H1 (cell line): ENCODE measurements around the gene SLC15A1. TPM values are rescaled to one million over a fixed set of nuclear protein-coding genes. Genes with fewer than 3 reads are reported as not detected.

Experiments used
- CTCF ChIA-PET: fragments of 300-600 bp; sonication (Branson Sonifier 250); formaldehyde crosslinking; loops from one replicate; lab custom pipeline; 2021; ENCODE audit not compliant: partially characterized antibody; lab: Charles Lee
- POLR2A ChIA-PET: fragments of 300-600 bp; sonication (Branson Sonifier 250); formaldehyde crosslinking; loops from one replicate; lab custom pipeline; 2021; ENCODE audit warnings: inconsistent platforms; ENCODE audit not compliant: partially characterized antibody; lab: Charles Lee
- DNase-seq, 2 experiments: peaks; one replicate each; pipeline versions ENCODE4 v3.0.0 to v3.0.0-alpha.2; 2010 to 2022; ENCODE audit warnings: low spot score in 2 of 2, low read depth in 1 of 2, mixed read lengths in 1 of 2
- FAIRE-seq: peaks from 2 replicates; lab custom pipeline; 2011; peaks lifted over from hg19 to GRCh38; lab: Jason Lieb, UNC
- H2AFZ ChIP-seq: 2 replicates; pipeline ENCODE4 v1.8.1; 2012; ENCODE audit warnings: low read length, inconsistent platforms
- H2AK5ac ChIP-seq: 2 replicates; pipeline ENCODE4 v1.6.1; 2013; ENCODE audit warnings: low read depth, low read length
- H2BK120ac ChIP-seq: replicated peaks from 2 replicates; pipeline ENCODE3; 2013; ENCODE audit warnings: low read depth, low read length, inconsistent platforms
- H2BK12ac ChIP-seq: 2 replicates; pipeline ENCODE4 v1.6.1; 2013; ENCODE audit warnings: low read depth, low read length
- H2BK15ac ChIP-seq: 2 replicates; pipeline ENCODE4 v1.6.1; 2013; ENCODE audit warnings: low read length
- H2BK20ac ChIP-seq: 2 replicates; pipeline ENCODE4 v1.6.1; 2013; ENCODE audit warnings: low read length
- H2BK5ac ChIP-seq: 2 replicates; pipeline ENCODE4 v1.6.1; 2013; ENCODE audit warnings: low read depth, low read length
- H3K14ac ChIP-seq: 2 replicates; pipeline ENCODE4 v1.6.1; 2013; ENCODE audit warnings: inconsistent platforms; ENCODE audit not compliant: insufficient read length
- H3K18ac ChIP-seq: 2 replicates; pipeline ENCODE4 v1.6.1; 2013; ENCODE audit warnings: low read length; ENCODE audit errors: extremely low read depth
- H3K23ac ChIP-seq: 2 replicates; pipeline ENCODE4 v1.6.1; 2013; ENCODE audit warnings: inconsistent platforms; ENCODE audit not compliant: insufficient read length
- H3K23me2 ChIP-seq: 2 replicates; pipeline ENCODE4 v1.6.1; 2013; ENCODE audit warnings: low read depth, low read length
- H3K27ac ChIP-seq: 2 replicates; pipeline ENCODE4 v1.6.1; 2011; ENCODE audit warnings: low read depth, low read length, inconsistent platforms
- H3K27me3 ChIP-seq, 4 experiments: replicated peaks in 1 of 4; 1 replicate in 1 of 4; 2 replicates in 3 of 4; pipeline versions ENCODE4 v1.6.1 to v1.8.1; 2011 to 2013; ENCODE audit warnings: low read length in 3 of 4, mild to moderate bottlenecking in 3 of 4, inconsistent platforms in 2 of 4, mixed read lengths in 2 of 4, moderate library complexity in 1 of 4; ENCODE audit not compliant: control insufficient read depth in 3 of 4, insufficient read depth in 3 of 4; ENCODE audit errors: extremely low read depth in 1 of 4
- H3K36me3 ChIP-seq, 4 experiments: 2 replicates each; pipeline versions ENCODE4 v1.6.1 to v1.8.1; 2011 to 2013; ENCODE audit warnings: mild to moderate bottlenecking in 4 of 4, low read length in 3 of 4, moderate library complexity in 2 of 4, control low read depth in 1 of 4, inconsistent platforms in 1 of 4; ENCODE audit not compliant: insufficient read depth in 4 of 4, control insufficient read depth in 2 of 4
- H3K4ac ChIP-seq: replicated peaks from 2 replicates; pipeline ENCODE3; 2013; ENCODE audit warnings: low read length, low read depth, mixed read lengths, inconsistent platforms; ENCODE audit not compliant: insufficient read length
- H3K4me1 ChIP-seq, 4 experiments: replicated peaks in 1 of 4; 1 replicate in 1 of 4; 2 replicates in 3 of 4; pipeline versions ENCODE4 v1.6.1 to v1.8.1; 2011 to 2013; ENCODE audit warnings: low read length in 3 of 4, inconsistent platforms in 2 of 4, mixed read lengths in 1 of 4; ENCODE audit not compliant: insufficient read depth in 4 of 4, control insufficient read depth in 3 of 4
- H3K4me2 ChIP-seq, 2 experiments: 2 replicates each; pipeline versions ENCODE4 v1.6.1 to v1.8.1; 2011 to 2013; ENCODE audit warnings: low read depth in 2 of 2, low read length in 2 of 2, control low read depth in 1 of 2, inconsistent platforms in 1 of 2, mild to moderate bottlenecking in 1 of 2; ENCODE audit not compliant: insufficient read depth in 1 of 2
- H3K4me3 ChIP-seq, 4 experiments: fragments of 200-600, 300-600 bp in 1 of 4; sonication (generic), shearing (Covaris generic), sonication (Bioruptor Twin) in 1 of 4; 2 replicates each; pipeline versions ENCODE4 v1.5.1 to v1.8.1; 2011 to 2016; ENCODE audit warnings: low read length in 4 of 4, low read depth in 3 of 4, control low read depth in 2 of 4, inconsistent platforms in 2 of 4, mild to moderate bottlenecking in 2 of 4, mixed read lengths in 1 of 4, moderate library complexity in 1 of 4; ENCODE audit not compliant: insufficient read depth in 2 of 4; ENCODE audit errors: extremely low read depth in 1 of 4
- H3K56ac ChIP-seq: replicated peaks from 2 replicates; pipeline ENCODE3; 2013; ENCODE audit warnings: low read depth, mild to moderate bottlenecking, mixed read lengths, low read length, inconsistent platforms; ENCODE audit not compliant: insufficient read length
- H3K79me1 ChIP-seq: 2 replicates; pipeline ENCODE4 v1.6.1; 2013; ENCODE audit warnings: low read depth, low read length, control low read depth
- H3K79me2 ChIP-seq, 2 experiments: 2 replicates each; pipeline versions ENCODE4 v1.6.1 to v1.8.1; 2012 to 2013; ENCODE audit warnings: low read length in 2 of 2, mild to moderate bottlenecking in 2 of 2, inconsistent platforms in 1 of 2; ENCODE audit not compliant: insufficient read depth in 2 of 2, control insufficient read depth in 1 of 2
- H3K9ac ChIP-seq, 4 experiments: replicated peaks in 1 of 4; 1 replicate in 1 of 4; 2 replicates in 3 of 4; pipeline versions ENCODE4 v1.6.1 to v1.8.1; 2011 to 2013; ENCODE audit warnings: low read depth in 3 of 4, low read length in 3 of 4, control low read depth in 2 of 4, mild to moderate bottlenecking in 2 of 4, moderate library complexity in 2 of 4, inconsistent platforms in 1 of 4; ENCODE audit errors: extremely low read depth in 1 of 4
- H3K9me3 ChIP-seq, 2 experiments: 2 replicates each; pipeline versions ENCODE4 v1.6.1 to v1.8.1; 2012 to 2013; ENCODE audit warnings: mild to moderate bottlenecking in 2 of 2, moderate library complexity in 2 of 2, control low read depth in 1 of 2, inconsistent platforms in 1 of 2, low read depth in 1 of 2, low read length in 1 of 2, mixed read lengths in 1 of 2; ENCODE audit not compliant: insufficient read depth in 2 of 2
- H4K20me1 ChIP-seq, 2 experiments: replicated peaks in 1 of 2; 2 replicates each; pipeline versions ENCODE3 to v1.8.1; 2011 to 2013; ENCODE audit warnings: inconsistent platforms in 2 of 2, low read length in 2 of 2, mild to moderate bottlenecking in 1 of 2; ENCODE audit not compliant: insufficient read depth in 2 of 2, control insufficient read depth in 1 of 2
- H4K5ac ChIP-seq: 2 replicates; pipeline ENCODE4 v1.6.1; 2013; ENCODE audit warnings: low read length, low read depth, mixed read lengths, inconsistent platforms; ENCODE audit not compliant: insufficient read length
- H4K8ac ChIP-seq: 2 replicates; pipeline ENCODE4 v1.8.0; 2013; ENCODE audit warnings: mild to moderate bottlenecking, moderate library complexity, low read length, inconsistent platforms; ENCODE audit not compliant: insufficient read depth; ENCODE audit errors: extremely low read depth
- H4K91ac ChIP-seq: replicated peaks from 2 replicates; pipeline ENCODE3; 2013; ENCODE audit warnings: low read length, mixed read lengths, inconsistent platforms; ENCODE audit not compliant: insufficient read length
- CBX5 ChIP-seq: fragments of 300-800, 300-1000 bp; sonication (generic); IDR thresholded peaks from 2 replicates; pipeline ENCODE4 v1.7.1; 2016; ENCODE audit warnings: antibody characterized with exemption, low read length, low read depth
- CEBPB ChIP-seq: IDR thresholded peaks from 2 replicates; pipeline ENCODE4 v1.6.1; 2012; ENCODE audit warnings: low read depth, low read length
- CHD2 ChIP-seq: IDR thresholded peaks from 2 replicates; pipeline ENCODE4 v1.6.1; 2012; ENCODE audit warnings: low read length, improper control_type of control experiment
- NANOG ChIP-seq: IDR thresholded peaks from 2 replicates; pipeline ENCODE4 v1.6.1; 2011; ENCODE audit warnings: low read length, low read depth, mild to moderate bottlenecking, inconsistent platforms; ENCODE audit not compliant: insufficient read depth, poor library complexity, severe bottlenecking
- RAD21 ChIP-seq, 2 experiments: IDR thresholded peaks in 1 of 2; conservative IDR thresholded peaks in 1 of 2; 2 replicates each; pipeline ENCODE4 v1.6.1; 2011; ENCODE audit warnings: low read depth in 2 of 2, low read length in 2 of 2, improper control_type of control experiment in 1 of 2, inconsistent platforms in 1 of 2, mild to moderate bottlenecking in 1 of 2, moderate library complexity in 1 of 2
- RNF2 ChIP-seq: fragments of 200-900, 300-1000 bp; sonication (generic); IDR thresholded peaks from 2 replicates; pipeline ENCODE4 v1.7.1; 2016; ENCODE audit warnings: borderline replicate concordance, low read depth, mild to moderate bottlenecking, antibody characterized with exemption, low read length; ENCODE audit not compliant: poor library complexity, severe bottlenecking; ENCODE audit errors: missing control alignments
- SAP30 ChIP-seq: fragments of 300-600 bp; sonication (generic); IDR thresholded peaks from 2 replicates; pipeline ENCODE4 v1.7.1; 2012; ENCODE audit warnings: low read length, moderate library complexity, mild to moderate bottlenecking, inconsistent platforms; ENCODE audit not compliant: insufficient read depth, insufficient replicate concordance
- TAF1 ChIP-seq: IDR thresholded peaks from 2 replicates; pipeline ENCODE4 v1.6.1; 2011; ENCODE audit warnings: mild to moderate bottlenecking, low read depth, low read length
- TBP ChIP-seq: IDR thresholded peaks from 2 replicates; pipeline ENCODE4 v1.6.1; 2011; ENCODE audit warnings: low read depth, low read length, improper control_type of control experiment
- WGBS, 2 experiments: shearing (Covaris generic) in 1 of 2; methylation state at CpG; one replicate each; pipeline versions ENCODE4 v1.1.6 to v1.1.7; 2013 to 2015; ENCODE audit warnings: low lambda C conversion rate in 2 of 2, mixed read lengths in 2 of 2, inconsistent platforms in 1 of 2, low coverage in 1 of 2, missing lambda C conversion rate in 1 of 2; ENCODE audit not compliant: insufficient replicate concordance in 2 of 2, insufficient coverage in 1 of 2, insufficient read length in 1 of 2; ENCODE audit errors: extremely low coverage in 1 of 2, missing lambda C conversion rate in 1 of 2; 5-methylcytosine and 5-hydroxymethylcytosine counted together
- polyA plus RNA-seq, 7 experiments: library from polyadenylated mRNA; depleted of rRNA in 3 of 7; stranded (reverse) in 5 of 7; unstranded in 2 of 7; fragments of >200 nt in 5 of 7; fragments of 200-250 nt in 2 of 7; gene quantifications; 1 replicate in 5 of 7; 2 replicates in 1 of 7; 4 replicates in 1 of 7; pipeline versions ENCODE4 v1.2.1 to v1.2.3, GENCODE V29; 2011 to 2013; ENCODE audit warnings: missing spikeins in 2 of 7, mixed read lengths in 2 of 7
- total RNA-seq: library from RNA; stranded (reverse); fragmentation: NEBNext Ultra II Directional; extraction: Animal tissue kit (Norgen Biotek cat#: 25700); gene quantifications from 2 replicates; pipeline ENCODE4 v1.2.1, GENCODE V29; 2021
- TF ChIP-seq, protein P1 (sequence below): IDR thresholded peaks from 2 replicates; pipeline ENCODE4 v1.6.1; 2011; ENCODE audit warnings: low read depth, mild to moderate bottlenecking, low read length; ENCODE audit not compliant: insufficient read depth
- TF ChIP-seq, protein P2 (sequence below): IDR thresholded peaks from 2 replicates; pipeline ENCODE4 v1.6.1; 2012; ENCODE audit warnings: inconsistent platforms

SLC15A1 gene
- total and polyA plus RNA-seq, 2 of the 8 experiments (the other 6 are each of a cell fraction or from before 2014, with no cell fraction given): 1.3 to 2.4 TPM

DNA sequence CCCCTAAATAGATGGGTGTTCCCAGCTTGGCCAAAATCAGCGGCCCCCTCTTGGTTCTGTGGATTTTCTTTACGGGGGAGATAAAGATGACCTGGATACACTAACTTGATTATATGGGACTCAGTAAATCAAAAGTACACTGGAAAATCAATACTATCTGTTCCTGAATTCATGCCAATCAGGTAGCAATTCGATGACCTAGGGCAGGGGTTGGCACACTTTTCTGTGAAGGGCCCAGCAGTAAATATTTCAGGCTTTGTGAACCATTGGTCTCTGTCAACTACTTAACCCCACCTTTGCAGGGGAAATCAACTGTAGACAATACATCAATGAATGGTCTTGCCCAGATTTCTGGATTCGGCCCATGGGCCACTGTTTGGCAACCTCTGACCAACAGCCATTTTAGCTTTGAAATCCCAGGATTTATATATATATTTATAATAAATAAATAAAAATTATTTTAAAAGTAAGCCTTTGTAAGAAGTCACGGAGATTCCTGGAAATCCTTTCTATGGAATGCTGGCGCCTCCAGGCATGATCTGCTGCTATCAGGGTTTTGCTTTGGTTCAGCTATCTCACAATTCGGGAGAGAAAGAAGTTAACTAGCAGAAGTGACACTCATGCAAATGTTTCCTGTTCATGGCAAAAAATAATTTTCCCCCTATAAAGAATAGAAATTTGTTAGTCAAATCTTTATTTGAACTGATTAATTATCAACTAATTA is 32.8 kb downstream of the SLC15A1 start:
- H3K4me1 ChIP-seq: no peaks in the 10 kb centered on the region
- no peaks in the 10 kb centered on the region for H3K23me2 ChIP-seq
- H4K8ac ChIP-seq: no peak overlapping the region
- 90% methylated on average over 7 of the region's 7 CpGs; no CpG with 5 or more reads in 1 of the 2 experiments for WGBS, 2 experiments
- H3K27ac ChIP-seq: no peak overlapping the region
- no peak overlapping the region for H3K23ac ChIP-seq
- no peak for FAIRE-seq
- no peak overlapping the region for H3K14ac ChIP-seq
- H4K91ac ChIP-seq: no peak overlapping the region
- H3K18ac ChIP-seq: no peak overlapping the region
- no peak overlapping the region for H3K4ac ChIP-seq
- H2BK20ac ChIP-seq: no peak overlapping the region
- H3K79me2 ChIP-seq: no peaks in the 10 kb centered on the region
- H3K4me2 ChIP-seq: no peak overlapping the region
- no peaks in the 10 kb centered on the region for H3K36me3 ChIP-seq
- ChIA-PET POLR2A (no interaction called here), CTCF (interaction anchor here (1.0 to 1.4 kb wide), 2 partner anchors 14 to 35 kb away, joined by 3 read pairs; no protein-coding TSS in a partner anchor)
- H2BK15ac ChIP-seq: no peak overlapping the region
- no peak overlapping the region for H4K5ac ChIP-seq
- no peaks in the 10 kb centered on the region for H3K9me3 ChIP-seq
- H3K4me3 ChIP-seq: no peak overlapping the region
- no peak overlapping the region for H2BK5ac ChIP-seq
- H4K20me1 ChIP-seq: no peaks in the 10 kb centered on the region
- no peaks in the 10 kb centered on the region for H3K79me1 ChIP-seq
- H3K56ac ChIP-seq: no peak overlapping the region
- H2AFZ ChIP-seq: no peak overlapping the region
- H2AK5ac ChIP-seq: no peak overlapping the region
- H3K9ac ChIP-seq: no peak overlapping the region
- H2BK12ac ChIP-seq: no peak overlapping the region
- DNase-seq: no peak
- H3K27me3 ChIP-seq: no peaks in the 10 kb centered on the region
- no peak overlapping the region for H2BK120ac ChIP-seq
- TF ChIP-seq RAD21 (IDR thresholded peaks at IDR 0.05 in 1 of 2, conservative IDR thresholded peaks at IDR 0.05 in 1 of 2; ENCODE audit: low read depth in 2 of 2, low read length in 2 of 2) (no peak), SAP30 (no peak), TAF1 (no peak), CEBPB (no peak), RNF2 (no peak), NANOG (no peak), CHD2 (no peak), TBP (no peak), CBX5 (no peak)
- TF ChIP-seq, protein P1, sequence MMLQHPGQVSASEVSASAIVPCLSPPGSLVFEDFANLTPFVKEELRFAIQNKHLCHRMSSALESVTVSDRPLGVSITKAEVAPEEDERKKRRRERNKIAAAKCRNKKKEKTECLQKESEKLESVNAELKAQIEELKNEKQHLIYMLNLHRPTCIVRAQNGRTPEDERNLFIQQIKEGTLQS: no peak
- TF ChIP-seq, protein P2, sequence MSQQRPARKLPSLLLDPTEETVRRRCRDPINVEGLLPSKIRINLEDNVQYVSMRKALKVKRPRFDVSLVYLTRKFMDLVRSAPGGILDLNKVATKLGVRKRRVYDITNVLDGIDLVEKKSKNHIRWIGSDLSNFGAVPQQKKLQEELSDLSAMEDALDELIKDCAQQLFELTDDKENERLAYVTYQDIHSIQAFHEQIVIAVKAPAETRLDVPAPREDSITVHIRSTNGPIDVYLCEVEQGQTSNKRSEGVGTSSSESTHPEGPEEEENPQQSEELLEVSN: no peak
